Stomach (tissue), 4 donors: Measurements from ENCODE around the gene CISH.

ENCODE experiments used
- CTCF ChIP-seq, 7 experiments: fragments of 450-650 bp in 4 of 7; fragments of 200-600 bp in 3 of 7; sonication (generic) in 3 of 7; IDR thresholded peaks; one replicate each; pipeline ENCODE4 v1.5.1; 2016 to 2019; ENCODE audit warnings: antibody characterized with exemption in 7 of 7, control low read depth in 2 of 7, mild to moderate bottlenecking in 1 of 7
- POLR2A ChIP-seq, 4 donors: fragments of 450-650 bp; IDR thresholded peaks; one replicate each; pipeline ENCODE4 v1.6.1; 2016; ENCODE audit warnings: antibody characterized with exemption in 4 of 4, control low read depth in 2 of 4, mild to moderate bottlenecking in 1 of 4, moderate library complexity in 1 of 4
- POLR2AphosphoS5 ChIP-seq, 3 donors: sonication (generic); formaldehyde crosslinking; IDR thresholded peaks; one replicate each; pipeline ENCODE4 v1.6.1; 2016; ENCODE audit warnings: antibody characterized with exemption in 3 of 3

- TF ChIP-seq CTCF (IDR thresholded peaks at IDR 0.05) (no peak), POLR2AphosphoS5 (IDR thresholded peaks at IDR 0.05) (no peak), POLR2A (IDR thresholded peaks at IDR 0.05) (no peak)
Observed at GRCh38 chr3:50582083-50582482, 29.5 kb downstream of the CISH start.
